GM04503 (cell line): ENCODE results near the gene QARS1.
A peak's percentile ranks its signal among the peaks of the same experiment; 100 is the strongest.

Source experiments
- DNase-seq: peaks from one replicate; pipeline ENCODE4 v3.0.0-alpha.2; 2012; ENCODE audit warnings: low read depth

The QARS1 gene

DNA sequence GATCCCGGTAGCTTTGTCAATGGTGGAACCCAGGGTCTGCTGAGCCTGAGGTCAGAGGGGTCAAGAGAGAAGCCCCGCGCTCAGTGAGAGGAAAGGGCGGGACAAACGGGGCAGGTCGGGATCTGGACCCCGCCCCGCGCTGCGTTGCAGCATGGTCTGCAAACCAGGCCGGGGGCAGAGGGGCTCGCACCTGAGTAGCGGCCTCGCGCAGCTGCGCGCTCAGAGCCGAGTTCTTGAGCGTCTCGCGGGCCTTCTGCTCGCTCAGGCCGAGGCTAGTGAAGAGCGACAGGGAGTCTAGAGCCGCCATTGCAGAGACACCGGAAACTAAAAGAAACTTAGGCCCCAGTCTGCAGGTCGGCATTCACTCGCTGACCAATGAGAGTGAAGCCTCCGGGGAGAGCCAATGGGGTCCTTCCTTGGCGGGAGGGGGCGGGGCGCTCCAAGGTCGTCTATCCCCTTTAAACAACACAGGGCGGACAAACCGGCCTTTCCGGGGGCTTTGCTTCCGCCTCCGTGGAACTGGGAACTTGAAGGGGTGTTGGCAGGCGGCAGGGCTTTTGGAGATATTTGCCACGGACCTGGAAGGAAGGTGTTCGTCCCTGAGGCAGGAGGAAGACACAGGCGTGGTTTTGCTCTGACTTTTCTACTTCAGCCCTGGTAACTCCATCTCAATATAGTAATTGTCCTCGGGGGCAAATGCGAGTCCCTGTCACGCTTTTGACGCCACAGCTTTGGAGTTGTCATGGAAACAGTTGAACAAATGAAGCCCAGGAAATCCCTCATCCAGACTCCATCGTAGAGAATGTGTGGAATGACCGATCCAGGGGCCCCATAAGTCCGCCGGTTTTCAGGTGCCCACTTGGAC, at the start of gene QARS1:
TSS of gene QARS1 (minus strand) at position 331 of the 865 bp plus-strand sequence. CDS start at position 307, 24 bp downstream.
- DNase-seq = peak; percentile 63

DNA sequence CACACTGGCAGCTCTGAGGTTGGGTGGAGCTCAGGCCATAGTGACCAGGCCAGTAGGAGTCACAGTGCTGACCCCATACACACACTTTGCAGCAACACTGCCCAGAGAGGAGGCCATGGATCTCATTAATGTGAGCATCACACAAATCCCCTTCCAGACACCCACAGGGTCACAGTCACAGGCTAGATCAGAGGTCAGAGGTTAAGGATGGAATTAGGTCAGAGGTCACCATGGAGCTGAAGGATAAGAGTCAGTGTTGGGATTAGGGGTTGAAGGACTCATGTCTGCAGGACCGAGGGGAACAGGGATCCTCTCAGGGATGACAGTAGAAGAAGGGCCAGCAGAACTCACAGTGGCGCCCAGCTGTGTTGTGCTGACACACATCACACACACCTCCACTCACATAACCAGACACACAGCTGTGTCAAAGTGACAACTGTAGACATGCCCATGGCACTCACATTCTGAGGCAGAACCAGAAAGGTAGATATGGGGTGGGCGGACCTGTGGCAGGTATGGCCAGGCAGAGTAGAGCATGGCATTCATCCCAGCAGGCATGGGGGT, 48.9 kb upstream of the QARS1 start:
- no peak for DNase-seq

DNA sequence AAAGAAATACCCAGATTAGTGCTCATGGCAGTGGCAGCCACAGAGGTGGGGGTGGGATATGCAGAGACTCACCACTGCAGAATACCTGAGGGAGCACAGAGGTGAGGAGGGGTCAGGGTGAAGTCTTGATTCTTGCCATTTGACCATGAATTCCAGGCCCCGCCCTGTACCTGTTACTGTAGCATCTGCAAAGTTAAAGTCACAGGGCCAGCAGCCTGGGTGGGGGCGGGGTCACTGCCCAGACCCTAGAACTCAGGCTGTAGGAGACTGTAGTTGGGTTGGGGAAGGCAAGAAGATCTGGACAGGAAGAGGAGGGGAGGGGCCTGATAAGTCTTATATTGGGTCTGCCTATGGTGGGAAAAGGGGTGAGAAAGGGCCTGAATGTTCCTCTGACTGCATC, 47.1 kb upstream of the QARS1 start:
- no peak for DNase-seq

DNA sequence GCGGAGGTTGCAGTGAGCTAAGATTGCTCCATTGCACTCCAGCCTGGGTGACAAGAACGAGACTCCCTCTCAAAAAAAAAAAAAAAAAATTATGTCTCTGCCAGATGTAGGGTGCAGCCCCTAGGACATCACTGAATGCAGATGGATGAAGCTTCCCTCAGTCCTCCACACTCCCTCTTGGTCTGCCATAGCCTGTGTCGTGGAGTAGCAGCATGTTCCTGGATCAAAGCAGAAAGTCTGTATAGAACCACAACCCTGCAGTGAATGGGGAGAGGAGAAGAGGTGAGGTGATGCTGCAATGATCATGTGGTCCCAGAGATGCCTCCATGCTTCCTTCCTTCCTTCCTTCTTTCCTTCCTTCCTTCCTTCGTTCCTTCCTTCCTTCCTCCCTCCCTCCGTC, 43.6 kb upstream of the QARS1 start:
- DNase-seq = no peak

DNA sequence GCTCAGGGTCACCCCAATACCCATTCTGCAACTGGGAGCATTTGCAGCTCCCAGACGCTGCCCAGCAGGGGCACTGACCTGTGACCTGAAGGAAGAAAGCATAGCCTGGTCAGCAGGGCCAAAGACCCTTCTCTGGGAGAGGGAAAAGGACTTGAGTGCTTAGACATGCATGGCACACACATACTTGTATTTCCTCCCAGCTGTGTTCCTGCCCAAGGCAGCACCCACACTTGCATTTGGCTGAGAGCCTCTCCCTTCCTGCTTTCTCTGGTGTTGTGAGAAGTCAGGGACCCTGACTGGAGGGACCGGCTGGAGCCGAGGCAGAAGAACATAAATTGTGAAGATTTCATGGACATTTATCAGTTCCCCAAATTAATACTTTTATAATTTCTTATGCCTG, 35.5 kb upstream of the QARS1 start:
- DNase-seq = no peak

DNA sequence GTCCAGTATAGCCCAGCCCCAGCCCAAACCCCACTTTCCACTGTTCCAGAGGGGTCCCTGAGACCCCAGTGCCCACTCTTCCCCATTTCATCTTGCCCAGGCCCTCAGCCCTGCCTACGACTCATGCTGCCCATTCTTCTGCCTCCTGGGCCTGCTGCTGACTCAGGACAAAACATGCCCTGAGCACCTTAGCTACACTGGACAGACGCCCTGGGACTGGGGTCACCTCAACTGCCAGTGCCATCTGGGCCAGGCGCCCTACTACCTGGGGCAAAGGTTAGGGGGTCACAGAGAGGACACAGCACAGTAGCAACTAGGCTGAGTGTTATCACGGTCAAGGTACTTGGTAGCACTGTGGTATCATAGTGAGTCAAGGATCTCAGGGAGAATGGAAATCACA, 30.9 kb upstream of the QARS1 start:
- DNase-seq = no peak

DNA sequence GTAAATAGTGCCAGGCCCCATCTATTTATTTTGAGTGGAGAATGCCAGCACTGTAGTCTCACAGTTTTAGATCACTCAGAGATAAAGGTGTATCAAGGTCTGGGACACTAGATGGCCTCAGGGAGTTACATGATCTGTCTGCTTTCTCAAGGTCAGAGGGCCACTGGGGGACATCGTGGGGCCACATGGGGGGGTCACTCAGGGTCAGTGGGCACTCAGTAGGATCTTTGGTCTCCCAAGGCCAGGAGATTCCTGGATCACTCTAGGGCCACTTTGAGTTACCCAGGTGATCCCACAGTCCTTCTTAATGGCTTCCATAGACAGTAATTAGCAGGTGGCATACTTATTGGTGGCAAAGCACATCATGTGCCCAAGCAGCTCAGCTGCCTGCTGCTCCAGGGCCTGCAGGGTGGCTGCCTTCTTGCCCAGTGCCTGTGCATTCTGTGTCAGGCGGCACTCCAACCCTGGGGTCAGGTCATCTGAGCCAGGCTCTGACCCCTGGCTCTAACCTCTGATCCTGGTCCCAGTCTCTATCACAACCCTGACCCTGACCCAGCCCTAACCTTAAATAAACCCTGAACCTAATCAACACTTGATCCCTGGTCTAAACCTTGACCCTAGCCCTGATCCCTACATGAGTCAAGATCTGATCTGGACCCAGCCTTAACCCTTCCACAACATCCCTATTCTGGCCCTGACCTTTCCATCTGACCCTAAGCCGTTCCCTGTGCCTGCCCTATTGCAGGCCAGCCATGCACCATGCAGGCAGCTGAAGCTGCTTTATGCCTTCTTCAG, 30.1 kb upstream of the QARS1 start:
- no peak for DNase-seq

DNA sequence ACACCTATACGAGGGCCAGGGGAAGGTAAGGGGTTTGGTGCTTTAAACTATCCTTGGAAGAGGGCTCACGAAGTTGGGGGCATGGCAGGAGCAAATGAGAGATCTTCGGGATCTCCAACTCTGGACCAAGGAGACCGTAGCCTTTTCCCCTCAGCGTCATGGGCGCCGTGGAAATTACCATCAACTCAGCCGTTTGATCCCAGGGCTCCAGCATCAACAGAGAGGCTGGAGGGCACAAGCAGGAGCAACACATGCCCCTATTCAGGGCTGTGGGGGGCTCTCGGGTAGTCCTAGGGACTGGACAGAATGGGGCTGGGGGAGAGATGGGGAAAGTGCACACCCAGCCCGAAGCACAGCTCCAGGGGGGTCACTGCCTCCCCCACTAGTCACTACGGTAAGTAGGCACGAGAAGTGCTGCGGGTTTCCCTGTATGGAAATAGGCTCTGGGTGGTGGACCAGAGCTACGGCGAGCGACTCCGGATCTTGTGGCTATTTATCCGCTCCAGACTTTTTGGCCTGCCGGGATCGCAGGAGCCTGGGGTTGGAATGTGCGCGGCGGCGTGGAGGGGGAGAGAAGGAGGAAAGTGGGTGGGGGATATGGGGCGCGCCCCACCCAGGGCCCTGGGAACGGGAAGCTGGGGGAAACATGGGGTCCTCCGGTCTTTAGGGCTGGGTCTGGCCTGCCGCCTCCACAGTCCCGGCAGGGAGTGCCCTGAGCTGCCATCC, 28.8 kb upstream of the QARS1 start:
- peak; percentile 74 for DNase-seq

DNA sequence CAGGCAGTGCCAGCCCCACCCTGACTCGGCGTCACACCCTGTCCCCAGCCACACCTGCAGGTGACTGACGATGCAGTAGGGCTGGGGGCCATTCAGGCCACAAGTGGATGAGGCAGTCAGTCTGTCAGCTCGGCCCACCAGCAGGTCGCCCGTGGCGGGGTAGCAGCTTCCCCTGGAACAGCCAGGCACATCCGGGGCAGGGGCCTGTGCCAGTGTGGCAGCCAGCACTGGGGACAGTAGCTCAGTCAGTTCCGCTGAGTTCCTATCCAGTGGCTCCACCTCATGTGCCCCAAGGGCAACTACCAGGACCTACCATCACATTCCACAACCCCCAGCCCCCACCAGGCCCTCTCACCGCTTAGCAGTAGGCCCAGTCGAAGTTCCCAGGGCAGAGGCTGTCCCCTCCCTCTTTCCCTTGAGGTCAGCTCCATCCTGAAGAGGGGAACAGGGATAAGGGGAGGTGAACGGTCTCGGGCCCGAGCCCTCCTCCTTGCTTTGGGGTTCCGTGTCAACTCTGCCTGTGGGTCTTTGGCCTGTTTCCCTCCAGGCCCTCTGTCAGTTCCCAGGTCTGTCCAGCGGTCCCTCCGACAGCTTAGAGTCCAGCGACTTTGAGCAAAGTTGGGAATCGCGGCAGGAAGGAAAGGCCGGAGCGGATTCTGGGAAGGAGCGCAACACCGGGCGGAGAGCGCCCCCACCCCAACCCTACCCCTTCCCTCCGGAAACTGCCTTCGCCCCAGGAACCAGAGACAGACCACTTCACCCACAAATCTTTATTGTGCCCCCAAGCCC, 28.1 kb upstream of the QARS1 start, which contains the start of gene LAMB2:
TSS of gene LAMB2 (minus strand) at position 614 of the 789 bp plus-strand sequence. CDS start at position 431, 183 bp downstream.
- peak; percentile 69 for DNase-seq

DNA sequence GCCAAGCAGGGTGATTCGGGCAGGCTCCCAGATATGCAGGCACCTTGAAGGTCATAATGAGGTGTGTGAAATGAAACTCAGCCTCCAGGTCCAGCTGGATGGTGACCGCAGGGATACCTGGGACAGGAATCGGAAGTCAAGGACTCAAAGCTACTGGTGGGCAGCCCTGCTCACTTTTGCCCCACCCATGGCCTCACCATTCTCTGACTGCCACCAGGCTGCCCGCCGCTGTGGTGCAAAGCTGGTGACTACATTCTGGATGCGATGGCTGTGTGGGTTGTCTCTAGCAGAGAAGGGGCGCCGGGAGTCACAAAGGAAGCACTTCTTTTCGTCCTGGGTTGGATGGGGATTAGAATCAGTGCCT, 27.5 kb upstream of the QARS1 start:
- DNase-seq = no peak

DNA sequence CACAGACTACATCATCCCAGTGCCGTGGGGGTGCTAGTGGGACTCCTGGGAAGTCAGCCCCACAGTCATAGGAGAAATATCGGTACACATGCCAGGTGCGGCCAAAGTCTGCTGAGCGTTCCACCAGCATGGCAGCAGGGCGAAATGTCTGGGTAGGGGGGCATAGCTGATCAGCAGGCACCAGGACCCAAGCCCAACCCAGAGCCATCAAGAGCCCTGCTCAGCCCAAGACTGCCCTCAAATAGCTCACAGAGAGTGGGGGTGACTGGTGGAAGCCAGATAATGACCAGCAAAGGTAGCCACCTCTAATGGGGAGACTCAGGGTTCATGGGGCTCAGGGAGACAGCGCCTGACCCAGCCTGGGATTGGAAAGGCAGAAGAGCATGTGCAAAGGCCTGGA, 27.0 kb upstream of the QARS1 start:
- no peak for DNase-seq

DNA sequence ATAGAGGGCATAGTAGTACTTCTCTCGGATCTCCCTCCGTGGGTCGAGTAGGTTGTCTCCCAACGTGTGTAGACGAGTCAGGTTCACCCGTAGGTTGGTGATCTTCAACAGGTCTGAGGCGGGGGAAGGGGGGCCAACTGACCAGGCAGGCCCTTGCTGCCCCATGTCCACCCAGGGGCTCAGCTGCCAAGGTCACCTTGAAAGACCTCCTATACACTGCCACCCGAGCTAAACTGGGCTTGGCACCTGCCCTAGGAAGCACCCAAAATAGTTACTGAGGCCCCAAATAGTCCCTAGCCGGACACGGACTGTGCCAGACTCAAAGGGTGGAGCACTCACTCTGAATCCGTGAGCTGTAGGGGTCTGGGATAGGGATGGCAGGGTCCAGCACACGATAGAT, 26.5 kb upstream of the QARS1 start:
- DNase-seq = no peak

DNA sequence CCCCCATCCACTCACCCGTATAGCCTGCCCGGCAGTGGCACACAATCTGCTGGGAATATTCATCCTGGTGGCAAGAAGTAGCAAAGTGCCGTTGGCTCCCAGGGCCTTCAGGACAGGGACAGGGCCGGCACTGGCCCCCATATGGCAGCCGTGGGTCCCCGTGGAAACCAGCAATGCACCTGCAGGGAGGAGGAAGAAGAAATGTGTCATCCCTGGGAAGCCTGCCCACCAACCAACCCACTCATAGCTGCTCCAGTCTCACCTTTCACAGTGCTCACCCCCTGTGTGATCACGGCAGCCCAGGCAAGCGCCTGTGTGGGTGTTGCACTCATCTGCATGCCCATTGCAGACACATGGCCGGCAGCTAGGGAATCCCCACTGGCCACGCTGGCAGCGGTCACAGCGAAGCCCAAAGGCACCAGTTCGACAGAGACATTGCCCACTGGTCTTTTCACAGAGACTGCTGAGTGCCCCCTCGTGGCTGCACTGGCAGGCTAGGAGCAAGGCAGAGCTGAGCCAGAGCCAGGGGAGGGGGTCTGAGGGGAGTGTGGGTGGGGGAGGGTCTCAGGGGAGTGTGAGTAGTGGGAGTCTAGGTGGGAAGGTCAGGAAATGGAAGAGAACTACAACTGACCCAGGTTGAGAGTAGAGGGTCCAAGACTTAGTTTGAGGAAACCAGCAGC, 20.6 kb upstream of the QARS1 start:
- no peak for DNase-seq

DNA sequence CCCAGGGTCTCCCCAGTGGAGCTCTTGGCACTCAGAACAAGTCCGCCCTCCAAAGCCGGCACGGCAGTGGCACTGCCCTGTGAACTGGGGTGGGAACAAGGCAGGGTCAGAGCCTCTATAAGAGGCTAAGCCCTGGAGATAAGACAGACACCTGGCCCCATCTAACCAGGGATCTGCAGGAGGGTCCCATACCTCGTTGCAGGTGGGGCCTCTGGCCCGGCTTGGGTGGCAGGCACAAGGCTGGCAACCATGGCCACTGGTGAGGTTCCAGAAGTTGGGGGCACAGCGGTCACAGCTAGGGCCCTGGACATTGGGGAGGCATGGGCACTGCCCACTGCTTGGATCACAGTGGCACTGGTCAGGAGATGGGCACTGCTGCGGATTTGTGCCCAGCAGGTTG, 19.6 kb upstream of the QARS1 start:
- DNase-seq = no peak

DNA sequence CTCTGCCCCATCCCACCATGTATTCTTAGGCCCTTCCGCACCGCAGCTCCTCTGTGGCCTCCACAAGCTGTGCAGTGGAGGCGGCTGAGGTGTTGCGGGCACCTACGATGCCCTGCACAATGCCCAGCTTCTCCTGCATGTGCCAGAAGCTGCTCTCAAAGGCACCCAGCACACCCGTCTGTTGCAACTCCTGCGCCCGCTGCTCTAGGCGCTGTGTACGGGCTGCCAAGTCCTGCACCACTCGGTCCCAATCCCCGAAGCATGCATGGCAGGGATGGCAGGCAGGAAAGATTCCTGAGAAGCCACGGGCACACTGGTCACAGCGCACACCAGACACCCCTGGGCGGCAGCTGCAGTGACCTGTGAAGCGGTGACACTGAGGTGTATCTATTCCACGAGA, 19.1 kb upstream of the QARS1 start:
- no peak for DNase-seq

DNA sequence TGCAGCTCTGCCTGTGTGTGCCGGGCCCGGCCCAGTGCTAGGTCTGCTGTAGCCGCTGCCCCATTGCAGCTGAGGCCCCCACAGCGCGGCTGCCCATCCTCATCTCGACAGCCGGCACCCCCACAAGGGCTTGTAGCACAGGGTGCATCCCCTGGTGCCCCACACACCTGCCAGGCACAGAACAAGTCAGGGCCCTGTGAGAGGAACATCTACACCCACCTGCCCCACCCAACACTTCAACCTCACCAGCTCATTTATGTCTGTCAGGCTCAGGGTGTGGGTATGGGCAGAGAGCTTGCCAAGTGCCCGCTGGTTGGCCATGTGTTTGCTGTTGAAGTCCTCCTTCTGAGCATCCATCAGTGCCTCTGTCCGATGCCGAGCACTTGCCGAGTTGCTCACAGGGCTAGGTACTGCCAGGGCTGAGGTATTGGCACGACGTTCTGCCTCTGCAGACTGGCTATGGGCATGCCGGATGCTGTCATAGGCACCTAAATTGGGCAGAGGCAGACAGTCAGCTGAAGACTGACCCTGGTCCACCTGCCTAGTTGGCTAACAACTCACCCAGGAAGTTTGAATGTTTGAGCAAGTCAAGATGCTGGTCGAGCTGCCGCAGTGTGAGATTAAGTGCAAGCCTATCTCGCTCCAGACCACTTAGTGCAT, 18.5 kb upstream of the QARS1 start:
- DNase-seq = no peak

DNA sequence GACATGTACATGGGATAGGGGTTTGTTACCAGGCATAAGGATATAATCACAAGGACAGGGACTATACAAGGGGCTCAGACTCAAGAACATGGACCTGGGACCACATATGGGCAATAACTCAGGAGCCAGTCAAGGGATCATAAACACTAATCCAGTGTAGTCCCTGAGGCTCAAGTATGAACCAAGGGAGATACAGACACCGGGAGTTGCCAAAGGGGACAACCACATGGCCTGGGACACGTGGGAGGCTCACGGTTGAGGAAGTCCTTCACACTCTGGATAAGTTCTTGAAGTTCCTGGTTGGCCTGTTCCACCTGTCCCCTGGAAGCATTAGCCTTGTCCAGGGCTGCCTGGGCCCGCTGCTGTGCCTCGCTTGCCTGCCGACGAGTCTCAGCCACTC, 17.9 kb upstream of the QARS1 start:
- no peak for DNase-seq

DNA sequence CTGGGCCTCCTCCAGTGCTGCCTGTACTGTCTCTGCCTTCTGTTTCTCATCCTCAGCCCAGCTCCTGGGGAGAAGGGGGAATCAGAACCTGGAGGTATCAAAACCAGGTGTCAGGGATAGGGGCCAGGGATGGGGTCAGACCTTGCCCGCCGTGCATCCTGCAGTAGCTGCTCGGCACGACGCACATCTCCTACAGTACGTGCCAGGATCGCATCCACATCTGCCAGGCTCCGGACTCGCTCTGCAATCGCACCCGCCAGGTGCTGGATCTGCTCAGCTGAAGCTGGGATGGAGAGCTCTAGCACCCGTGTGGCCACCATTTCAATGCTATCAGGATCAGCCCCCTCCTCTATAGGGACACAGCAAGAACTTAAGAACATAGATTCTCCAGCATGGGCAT, 17.5 kb upstream of the QARS1 start:
- no peak for DNase-seq

DNA sequence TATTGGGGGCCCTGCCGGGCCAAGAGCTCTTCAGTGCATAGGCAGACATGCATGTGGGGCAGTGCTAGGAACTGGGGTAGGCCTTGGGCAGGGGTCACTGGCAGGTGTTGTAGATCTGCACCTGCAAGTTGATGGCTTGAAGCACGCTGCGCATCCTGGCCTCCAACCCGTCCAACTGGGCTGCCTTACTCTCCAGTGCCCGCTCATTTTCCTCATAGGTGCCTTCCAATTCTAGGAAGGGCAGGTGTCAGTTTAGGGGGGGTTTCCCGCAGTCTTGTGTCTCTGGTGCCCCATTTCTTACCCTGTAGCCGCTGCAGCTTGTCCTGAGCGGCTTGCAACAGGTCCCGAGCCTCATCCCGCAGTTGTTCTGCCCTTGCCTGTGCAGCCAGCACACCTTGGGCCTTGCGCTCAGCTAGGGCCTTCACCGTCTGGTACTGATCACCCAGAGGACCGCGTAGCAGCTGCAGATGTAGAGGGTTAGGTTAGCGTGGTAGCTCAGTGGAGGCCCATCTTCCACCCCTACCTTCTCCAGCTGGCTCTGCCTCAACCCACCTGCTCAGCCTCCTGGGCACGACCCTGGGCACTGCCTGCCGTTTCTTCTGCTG, 16.7 kb upstream of the QARS1 start:
- no peak for DNase-seq
